GM12874 (cell line): ENCODE measurements around the gene BTBD18.

ENCODE experiments used
- TF ChIP-seq, protein P1 (sequence below): IDR thresholded peaks from 2 replicates; pipeline ENCODE4 v1.5.1; 2011; ENCODE audit warnings: low read depth, mild to moderate bottlenecking, control low read depth, low read length, moderate library complexity; ENCODE audit not compliant: insufficient read depth

BTBD18 gene

GRCh38 chr11:57744357-57744756, 7.3 kb downstream of the BTBD18 start:
- TF ChIP-seq, protein P1, sequence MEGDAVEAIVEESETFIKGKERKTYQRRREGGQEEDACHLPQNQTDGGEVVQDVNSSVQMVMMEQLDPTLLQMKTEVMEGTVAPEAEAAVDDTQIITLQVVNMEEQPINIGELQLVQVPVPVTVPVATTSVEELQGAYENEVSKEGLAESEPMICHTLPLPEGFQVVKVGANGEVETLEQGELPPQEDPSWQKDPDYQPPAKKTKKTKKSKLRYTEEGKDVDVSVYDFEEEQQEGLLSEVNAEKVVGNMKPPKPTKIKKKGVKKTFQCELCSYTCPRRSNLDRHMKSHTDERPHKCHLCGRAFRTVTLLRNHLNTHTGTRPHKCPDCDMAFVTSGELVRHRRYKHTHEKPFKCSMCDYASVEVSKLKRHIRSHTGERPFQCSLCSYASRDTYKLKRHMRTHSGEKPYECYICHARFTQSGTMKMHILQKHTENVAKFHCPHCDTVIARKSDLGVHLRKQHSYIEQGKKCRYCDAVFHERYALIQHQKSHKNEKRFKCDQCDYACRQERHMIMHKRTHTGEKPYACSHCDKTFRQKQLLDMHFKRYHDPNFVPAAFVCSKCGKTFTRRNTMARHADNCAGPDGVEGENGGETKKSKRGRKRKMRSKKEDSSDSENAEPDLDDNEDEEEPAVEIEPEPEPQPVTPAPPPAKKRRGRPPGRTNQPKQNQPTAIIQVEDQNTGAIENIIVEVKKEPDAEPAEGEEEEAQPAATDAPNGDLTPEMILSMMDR, result no peak

GRCh38 chr11:57742087-57742452, 9.5 kb downstream of the BTBD18 start:
- TF ChIP-seq, protein P1, result no peak

DNA sequence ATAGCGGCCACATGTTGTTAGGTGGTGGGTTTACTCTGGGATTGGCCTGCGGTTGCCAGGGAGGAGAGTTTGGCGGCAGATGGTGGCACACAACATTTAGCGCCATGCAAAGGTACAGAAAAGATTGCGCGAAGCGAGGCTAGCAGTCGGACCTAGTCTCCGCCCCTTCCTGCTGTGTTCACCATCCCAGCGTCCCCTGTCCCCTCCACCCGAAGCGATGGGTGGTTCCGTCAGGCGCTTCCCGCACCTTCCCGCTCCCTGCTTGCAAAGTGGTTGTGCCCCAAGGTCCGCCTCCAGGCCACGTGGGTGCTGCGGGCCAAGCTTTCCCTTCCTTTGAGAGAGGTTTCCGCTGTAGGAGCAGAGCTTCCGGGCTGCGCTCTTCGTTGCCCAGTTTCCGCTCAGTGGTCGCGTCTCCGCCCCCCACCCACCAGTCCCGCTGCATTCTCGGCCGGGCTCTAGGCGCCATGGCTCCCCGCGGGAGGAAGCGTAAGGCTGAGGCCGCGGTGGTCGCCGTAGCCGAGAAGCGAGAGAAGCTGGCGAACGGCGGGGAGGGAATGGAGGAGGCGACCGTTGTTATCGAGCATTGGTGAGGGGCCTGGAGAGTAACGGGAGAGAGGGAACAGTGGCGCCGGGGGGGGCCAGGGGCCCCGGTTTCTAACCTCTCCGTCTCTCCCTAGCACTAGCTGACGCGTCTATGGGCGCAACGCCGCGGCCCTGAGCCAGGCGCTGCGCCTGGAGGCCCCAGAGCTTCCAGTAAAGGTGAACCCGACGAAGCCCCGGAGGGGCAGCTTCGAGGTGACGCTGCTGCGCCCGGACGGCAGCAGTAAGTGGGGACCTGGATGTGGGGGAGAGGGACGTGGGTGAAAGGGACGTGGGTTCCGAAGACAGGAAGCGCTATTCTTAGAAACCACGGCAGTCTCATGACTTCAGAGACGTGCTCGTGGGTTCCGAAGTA, 10.2 kb downstream of the BTBD18 start, which contains the start of gene SELENOH:
SELENOH (plus strand) TSS at position 360 of the 955 bp plus-strand sequence; CDS start at position 465, 105 bp downstream.
- TF ChIP-seq, protein P1, result no peak

- TF ChIP-seq, protein P1, result no peak
Measured at GRCh38 chr11:57735619-57736298, 15.9 kb downstream of the BTBD18 start.

GRCh38 chr11:57732661-57733060, 19.0 kb downstream of the BTBD18 start:
- TF ChIP-seq, protein P1, result no peak

GRCh38 chr11:57729479-57729878, 22.1 kb downstream of the BTBD18 start:
- TF ChIP-seq, protein P1, result no peak

DNA sequence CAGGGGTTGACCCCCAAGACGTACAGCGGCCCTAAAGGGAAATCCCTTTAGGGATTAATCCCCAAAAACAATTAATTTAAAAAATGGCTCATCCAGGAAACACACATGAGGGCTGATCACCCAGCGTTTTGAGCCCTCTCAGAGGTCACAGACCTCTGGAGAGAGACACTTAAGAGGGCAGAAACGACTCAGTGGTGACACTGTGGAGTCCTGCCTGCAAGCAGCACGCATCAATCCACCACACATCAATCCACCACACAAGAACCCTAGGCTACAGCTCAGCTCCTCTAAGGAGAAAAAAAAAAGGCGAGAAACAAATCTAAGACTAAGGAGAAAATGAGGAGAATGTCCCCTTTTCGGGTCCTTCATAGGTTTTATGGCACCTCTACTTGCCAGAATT, 22.8 kb downstream of the BTBD18 start:
- TF ChIP-seq, protein P1, result no peak
